ENCODE data around the gene CCDC88A.

CCDC88A gene

DNA sequence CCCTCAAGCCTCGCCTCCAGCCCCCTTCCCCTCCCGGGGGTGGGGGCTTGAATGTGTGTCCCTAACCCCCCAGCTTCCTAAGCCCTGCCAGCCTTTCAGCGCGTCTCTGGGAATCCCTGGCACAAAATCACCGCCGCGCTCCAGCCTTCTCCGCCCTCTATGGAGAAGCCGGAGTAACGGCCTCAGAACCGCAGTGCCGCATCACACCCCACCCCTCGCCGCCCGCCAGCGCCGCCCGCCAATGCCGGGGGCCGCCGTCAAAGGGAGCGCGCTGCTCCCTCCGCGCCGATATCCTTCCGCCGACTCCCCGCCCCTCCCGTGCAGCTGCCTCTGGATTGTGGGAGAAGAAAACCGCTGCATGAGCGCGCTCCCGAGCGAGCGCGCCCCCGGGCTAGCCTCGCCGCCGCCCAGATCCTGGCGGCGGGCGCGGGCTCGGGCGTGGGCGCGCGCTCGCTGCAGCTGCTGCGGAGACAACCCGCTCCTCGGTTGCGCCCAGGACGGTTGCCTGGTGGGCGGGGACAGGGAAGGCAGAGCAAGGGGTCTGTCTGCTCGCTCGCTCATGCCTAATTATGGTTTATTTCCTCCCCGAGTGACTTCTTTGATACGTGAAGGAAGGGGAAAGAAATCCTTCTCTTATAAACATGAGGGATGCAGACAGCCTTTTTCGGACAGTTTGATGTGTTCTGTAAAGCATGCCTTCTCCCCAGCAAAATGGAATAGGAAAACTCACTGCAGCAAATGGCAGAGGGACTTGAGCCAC is at the start of gene CCDC88A (continued):
- TF ChIP-seq, protein P1, sequence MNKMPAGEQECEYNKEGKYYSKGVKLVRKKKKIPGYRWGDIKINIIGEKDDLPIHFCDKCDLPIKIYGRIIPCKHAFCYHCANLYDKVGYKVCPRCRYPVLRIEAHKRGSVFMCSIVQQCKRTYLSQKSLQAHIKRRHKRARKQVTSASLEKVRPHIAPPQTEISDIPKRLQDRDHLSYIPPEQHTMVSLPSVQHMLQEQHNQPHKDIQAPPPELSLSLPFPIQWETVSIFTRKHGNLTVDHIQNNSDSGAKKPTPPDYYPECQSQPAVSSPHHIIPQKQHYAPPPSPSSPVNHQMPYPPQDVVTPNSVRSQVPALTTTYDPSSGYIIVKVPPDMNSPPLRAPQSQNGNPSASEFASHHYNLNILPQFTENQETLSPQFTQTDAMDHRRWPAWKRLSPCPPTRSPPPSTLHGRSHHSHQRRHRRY (tag by site-specific recombination; IDR thresholded peaks at IDR 0.05) = no peak
- TF ChIP-seq GLIS2 (tag by site-specific recombination; IDR thresholded peaks at IDR 0.05) (peak; percentile 96), WT1 (tag by site-specific recombination; IDR thresholded peaks at IDR 0.05) (peak; percentile 70), ZNF670 (tag by site-specific recombination; IDR thresholded peaks at IDR 0.05; ENCODE audit: low read depth) (no peak), ZNF843 (tag by site-specific recombination; IDR thresholded peaks at IDR 0.05) (peak; percentile 64; the same call in 1 of the 2 replicates), ZNF521 (tag by site-specific recombination; IDR thresholded peaks at IDR 0.05) (no peak), ZNF629 (tag by site-specific recombination; IDR thresholded peaks at IDR 0.05) (peak; percentile 72), ZNF768 (tag by site-specific recombination; IDR thresholded peaks at IDR 0.05) (0 out of 2 replicates have a peak, but pooled peaks have one; percentile 51), ZNF660 (tag by site-specific recombination; IDR thresholded peaks at IDR 0.05) (peak; percentile 98), ZBTB8A (tag by site-specific recombination; IDR thresholded peaks at IDR 0.05) (peak; percentile 97), ZNF184 (tag by site-specific recombination; IDR thresholded peaks at IDR 0.05) (peak; percentile 89), ZNF596 (tag by site-specific recombination; IDR thresholded peaks at IDR 0.05) (peak; percentile 74), ZNF391 (tag by site-specific recombination; IDR thresholded peaks at IDR 0.05; ENCODE audit: borderline replicate concordance, low read depth) (peak; percentile 95), KLF8 (tag by site-specific recombination; IDR thresholded peaks at IDR 0.05) (peak; percentile 99), ZNF423 (tag by site-specific recombination; IDR thresholded peaks at IDR 0.05) (no peak; the same call in 1 of the 2 replicates), EGR2 (tag by site-specific recombination; IDR thresholded peaks at IDR 0.05; ENCODE audit: low read depth) (peak; percentile 79), SALL2 (tag by site-specific recombination; IDR thresholded peaks at IDR 0.05; ENCODE audit: borderline replicate concordance) (peak; percentile 61; the same call in 1 of the 2 replicates), ZBTB21 (tag by site-specific recombination; IDR thresholded peaks at IDR 0.05) (peak; percentile 55; the same call in 1 of the 2 replicates), ZNF549 (tag by site-specific recombination; IDR thresholded peaks at IDR 0.05) (no peak), KLF7 (tag by site-specific recombination; IDR thresholded peaks at IDR 0.05; ENCODE audit: borderline replicate concordance) (peak; percentile 98), ZNF776 (tag by site-specific recombination; IDR thresholded peaks at IDR 0.05; ENCODE audit: borderline replicate concordance) (no peak), SCRT1 (tag by site-specific recombination; IDR thresholded peaks at IDR 0.05; ENCODE audit: borderline replicate concordance) (0 out of 2 replicates have a peak, but pooled peaks have one; percentile 42)
- TF ChIP-seq, protein P2, sequence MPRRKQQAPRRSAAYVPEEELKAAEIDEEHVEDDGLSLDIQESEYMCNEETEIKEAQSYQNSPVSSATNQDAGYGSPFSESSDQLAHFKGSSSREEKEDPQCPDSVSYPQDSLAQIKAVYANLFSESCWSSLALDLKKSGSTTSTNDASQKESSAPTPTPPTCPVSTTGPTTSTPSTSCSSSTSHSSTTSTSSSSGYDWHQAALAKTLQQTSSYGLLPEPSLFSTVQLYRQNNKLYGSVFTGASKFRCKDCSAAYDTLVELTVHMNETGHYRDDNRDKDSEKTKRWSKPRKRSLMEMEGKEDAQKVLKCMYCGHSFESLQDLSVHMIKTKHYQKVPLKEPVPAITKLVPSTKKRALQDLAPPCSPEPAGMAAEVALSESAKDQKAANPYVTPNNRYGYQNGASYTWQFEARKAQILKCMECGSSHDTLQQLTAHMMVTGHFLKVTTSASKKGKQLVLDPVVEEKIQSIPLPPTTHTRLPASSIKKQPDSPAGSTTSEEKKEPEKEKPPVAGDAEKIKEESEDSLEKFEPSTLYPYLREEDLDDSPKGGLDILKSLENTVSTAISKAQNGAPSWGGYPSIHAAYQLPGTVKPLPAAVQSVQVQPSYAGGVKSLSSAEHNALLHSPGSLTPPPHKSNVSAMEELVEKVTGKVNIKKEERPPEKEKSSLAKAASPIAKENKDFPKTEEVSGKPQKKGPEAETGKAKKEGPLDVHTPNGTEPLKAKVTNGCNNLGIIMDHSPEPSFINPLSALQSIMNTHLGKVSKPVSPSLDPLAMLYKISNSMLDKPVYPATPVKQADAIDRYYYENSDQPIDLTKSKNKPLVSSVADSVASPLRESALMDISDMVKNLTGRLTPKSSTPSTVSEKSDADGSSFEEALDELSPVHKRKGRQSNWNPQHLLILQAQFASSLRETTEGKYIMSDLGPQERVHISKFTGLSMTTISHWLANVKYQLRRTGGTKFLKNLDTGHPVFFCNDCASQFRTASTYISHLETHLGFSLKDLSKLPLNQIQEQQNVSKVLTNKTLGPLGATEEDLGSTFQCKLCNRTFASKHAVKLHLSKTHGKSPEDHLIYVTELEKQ (tag by site-specific recombination; IDR thresholded peaks at IDR 0.05; ENCODE audit: borderline replicate concordance) = peak; percentile 82
- TF ChIP-seq, protein P3, sequence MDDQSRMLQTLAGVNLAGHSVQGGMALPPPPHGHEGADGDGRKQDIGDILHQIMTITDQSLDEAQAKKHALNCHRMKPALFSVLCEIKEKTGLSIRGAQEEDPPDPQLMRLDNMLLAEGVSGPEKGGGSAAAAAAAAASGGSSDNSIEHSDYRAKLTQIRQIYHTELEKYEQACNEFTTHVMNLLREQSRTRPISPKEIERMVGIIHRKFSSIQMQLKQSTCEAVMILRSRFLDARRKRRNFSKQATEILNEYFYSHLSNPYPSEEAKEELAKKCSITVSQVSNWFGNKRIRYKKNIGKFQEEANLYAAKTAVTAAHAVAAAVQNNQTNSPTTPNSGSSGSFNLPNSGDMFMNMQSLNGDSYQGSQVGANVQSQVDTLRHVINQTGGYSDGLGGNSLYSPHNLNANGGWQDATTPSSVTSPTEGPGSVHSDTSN (CRISPR knock-in tag; IDR thresholded peaks at IDR 0.05) = 0 out of 2 replicates have a peak, but pooled peaks have one; percentile 79
- TF ChIP-seq, protein P4, sequence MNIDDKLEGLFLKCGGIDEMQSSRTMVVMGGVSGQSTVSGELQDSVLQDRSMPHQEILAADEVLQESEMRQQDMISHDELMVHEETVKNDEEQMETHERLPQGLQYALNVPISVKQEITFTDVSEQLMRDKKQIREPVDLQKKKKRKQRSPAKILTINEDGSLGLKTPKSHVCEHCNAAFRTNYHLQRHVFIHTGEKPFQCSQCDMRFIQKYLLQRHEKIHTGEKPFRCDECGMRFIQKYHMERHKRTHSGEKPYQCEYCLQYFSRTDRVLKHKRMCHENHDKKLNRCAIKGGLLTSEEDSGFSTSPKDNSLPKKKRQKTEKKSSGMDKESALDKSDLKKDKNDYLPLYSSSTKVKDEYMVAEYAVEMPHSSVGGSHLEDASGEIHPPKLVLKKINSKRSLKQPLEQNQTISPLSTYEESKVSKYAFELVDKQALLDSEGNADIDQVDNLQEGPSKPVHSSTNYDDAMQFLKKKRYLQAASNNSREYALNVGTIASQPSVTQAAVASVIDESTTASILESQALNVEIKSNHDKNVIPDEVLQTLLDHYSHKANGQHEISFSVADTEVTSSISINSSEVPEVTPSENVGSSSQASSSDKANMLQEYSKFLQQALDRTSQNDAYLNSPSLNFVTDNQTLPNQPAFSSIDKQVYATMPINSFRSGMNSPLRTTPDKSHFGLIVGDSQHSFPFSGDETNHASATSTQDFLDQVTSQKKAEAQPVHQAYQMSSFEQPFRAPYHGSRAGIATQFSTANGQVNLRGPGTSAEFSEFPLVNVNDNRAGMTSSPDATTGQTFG (tag by site-specific recombination; IDR thresholded peaks at IDR 0.05; ENCODE audit: borderline replicate concordance) = 0 out of 2 replicates have a peak, but pooled peaks have one; percentile 64
- TF ChIP-seq, protein P5, sequence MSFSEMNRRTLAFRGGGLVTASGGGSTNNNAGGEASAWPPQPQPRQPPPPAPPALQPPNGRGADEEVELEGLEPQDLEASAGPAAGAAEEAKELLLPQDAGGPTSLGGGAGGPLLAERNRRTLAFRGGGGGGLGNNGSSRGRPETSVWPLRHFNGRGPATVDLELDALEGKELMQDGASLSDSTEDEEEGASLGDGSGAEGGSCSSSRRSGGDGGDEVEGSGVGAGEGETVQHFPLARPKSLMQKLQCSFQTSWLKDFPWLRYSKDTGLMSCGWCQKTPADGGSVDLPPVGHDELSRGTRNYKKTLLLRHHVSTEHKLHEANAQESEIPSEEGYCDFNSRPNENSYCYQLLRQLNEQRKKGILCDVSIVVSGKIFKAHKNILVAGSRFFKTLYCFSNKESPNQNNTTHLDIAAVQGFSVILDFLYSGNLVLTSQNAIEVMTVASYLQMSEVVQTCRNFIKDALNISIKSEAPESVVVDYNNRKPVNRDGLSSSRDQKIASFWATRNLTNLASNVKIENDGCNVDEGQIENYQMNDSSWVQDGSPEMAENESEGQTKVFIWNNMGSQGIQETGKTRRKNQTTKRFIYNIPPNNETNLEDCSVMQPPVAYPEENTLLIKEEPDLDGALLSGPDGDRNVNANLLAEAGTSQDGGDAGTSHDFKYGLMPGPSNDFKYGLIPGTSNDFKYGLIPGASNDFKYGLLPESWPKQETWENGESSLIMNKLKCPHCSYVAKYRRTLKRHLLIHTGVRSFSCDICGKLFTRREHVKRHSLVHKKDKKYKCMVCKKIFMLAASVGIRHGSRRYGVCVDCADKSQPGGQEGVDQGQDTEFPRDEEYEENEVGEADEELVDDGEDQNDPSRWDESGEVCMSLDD (tag by site-specific recombination; IDR thresholded peaks at IDR 0.05) = peak; percentile 90
- TF ChIP-seq, protein P6, sequence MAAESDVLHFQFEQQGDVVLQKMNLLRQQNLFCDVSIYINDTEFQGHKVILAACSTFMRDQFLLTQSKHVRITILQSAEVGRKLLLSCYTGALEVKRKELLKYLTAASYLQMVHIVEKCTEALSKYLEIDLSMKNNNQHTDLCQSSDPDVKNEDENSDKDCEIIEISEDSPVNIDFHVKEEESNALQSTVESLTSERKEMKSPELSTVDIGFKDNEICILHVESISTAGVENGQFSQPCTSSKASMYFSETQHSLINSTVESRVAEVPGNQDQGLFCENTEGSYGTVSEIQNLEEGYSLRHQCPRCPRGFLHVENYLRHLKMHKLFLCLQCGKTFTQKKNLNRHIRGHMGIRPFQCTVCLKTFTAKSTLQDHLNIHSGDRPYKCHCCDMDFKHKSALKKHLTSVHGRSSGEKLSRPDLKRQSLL (tag by site-specific recombination; IDR thresholded peaks at IDR 0.05) = peak; percentile 72

Measured in HEK293 (cell line).